NCI-H1694 (cell line): ENCODE results near the gene GRXCR1.

Experiments used
- DNase-seq: peaks from one replicate; lab custom pipeline; 2025; lab: John Stamatoyannopoulos, UW

The GRXCR1 gene

GRCh38 chr4:42892413-42892812 is at the start of gene GRXCR1:
Gene GRXCR1, plus strand, starts transcription at chr4:42892713. Its CDS starts 554 bp downstream, at chr4:42893267.
- no peak for DNase-seq

- no peak for DNase-seq
Measured at GRCh38 chr4:42843694-42844093, 48.8 kb upstream of the GRXCR1 start.

GRCh38 chr4:42844422-42845070 is 48.0 kb upstream of the GRXCR1 start:
- DNase-seq: no peak

GRCh38 chr4:42845586-42845985 is 46.9 kb upstream of the GRXCR1 start:
- DNase-seq: no peak

- DNase-seq: no peak
Measured at GRCh38 chr4:42855779-42856178, 36.7 kb upstream of the GRXCR1 start.

- DNase-seq: peak; percentile 61
Measured at GRCh38 chr4:42865572-42866189, 26.8 kb upstream of the GRXCR1 start.

- DNase-seq: no peak
Measured at GRCh38 chr4:42871261-42871660, 21.3 kb upstream of the GRXCR1 start.

- DNase-seq: peak; percentile 16
Measured at GRCh38 chr4:42871671-42872290, 20.7 kb upstream of the GRXCR1 start.

- no peak for DNase-seq
Measured at GRCh38 chr4:42878863-42879262, 13.7 kb upstream of the GRXCR1 start.

- DNase-seq: no peak
Measured at GRCh38 chr4:42881253-42881652, 11.3 kb upstream of the GRXCR1 start.

GRCh38 chr4:42891644-42892043 is 869 bp upstream of the GRXCR1 start:
- DNase-seq: no peak

GRCh38 chr4:42895452-42895851 is 2.9 kb downstream of the GRXCR1 start:
- no peak for DNase-seq

- DNase-seq: no peak
Measured at GRCh38 chr4:42904986-42905385, 12.5 kb downstream of the GRXCR1 start.

- DNase-seq: no peak
Measured at GRCh38 chr4:42905591-42905990, 13.1 kb downstream of the GRXCR1 start.

GRCh38 chr4:42906341-42906740 is 13.8 kb downstream of the GRXCR1 start:
- no peak for DNase-seq

GRCh38 chr4:42906891-42907759 is 14.6 kb downstream of the GRXCR1 start:
- no peak for DNase-seq

GRCh38 chr4:42910459-42910858 is 17.9 kb downstream of the GRXCR1 start:
- DNase-seq: no peak

GRCh38 chr4:42914937-42915336 is 22.4 kb downstream of the GRXCR1 start:
- no peak for DNase-seq

GRCh38 chr4:42915484-42915883 is 23.0 kb downstream of the GRXCR1 start:
- DNase-seq: no peak

- DNase-seq: no peak
Measured at GRCh38 chr4:42917296-42917695, 24.8 kb downstream of the GRXCR1 start.

GRCh38 chr4:42923431-42923830 is 30.9 kb downstream of the GRXCR1 start:
- DNase-seq: peak; percentile 4

GRCh38 chr4:42925921-42926320 is 33.4 kb downstream of the GRXCR1 start:
- DNase-seq: no peak
